ENCODE measurements around the gene TNFSF11.

The TNFSF11 gene

GRCh38 chr13:42656161-42656560, 82.2 kb downstream of the TNFSF11 start:
- no peak for FAIRE-seq

DNA sequence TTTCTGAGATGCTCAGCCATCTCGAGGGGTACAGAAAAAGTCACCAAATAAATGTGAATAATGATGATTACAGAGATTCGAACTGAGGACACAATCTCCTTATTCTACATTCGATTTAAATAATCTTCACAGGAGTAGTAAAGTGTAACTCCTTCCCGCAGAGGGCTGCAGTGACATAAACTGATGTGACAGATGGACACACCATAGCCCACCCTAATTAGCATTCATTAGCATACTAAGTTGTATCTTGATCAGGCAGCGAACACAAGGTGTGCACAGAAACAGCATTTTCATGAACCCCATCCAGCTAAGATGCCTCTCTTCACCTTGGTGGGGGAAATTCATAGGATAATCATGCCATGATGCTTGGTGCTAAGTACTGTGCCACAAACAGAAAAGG, 83.0 kb downstream of the TNFSF11 start:
- FAIRE-seq, result no peak
